HG02938 (cell line): ENCODE results near the gene PLXNB2.

ENCODE experiments used
- ATAC-seq: cut with Tn5 transposase; IDR thresholded peaks from one replicate; pipeline ENCODE4 v1.9.1; 2021; ENCODE audit warnings: mild to moderate bottlenecking, moderate library complexity; ENCODE audit not compliant: unreplicated experiment

The PLXNB2 gene

GRCh38 chr22:50313021-50313420 lies 5.6 kb upstream of the PLXNB2 start:
- ATAC-seq, result no peak

GRCh38 chr22:50312371-50312770 lies 4.9 kb upstream of the PLXNB2 start:
- ATAC-seq, result no peak

DNA sequence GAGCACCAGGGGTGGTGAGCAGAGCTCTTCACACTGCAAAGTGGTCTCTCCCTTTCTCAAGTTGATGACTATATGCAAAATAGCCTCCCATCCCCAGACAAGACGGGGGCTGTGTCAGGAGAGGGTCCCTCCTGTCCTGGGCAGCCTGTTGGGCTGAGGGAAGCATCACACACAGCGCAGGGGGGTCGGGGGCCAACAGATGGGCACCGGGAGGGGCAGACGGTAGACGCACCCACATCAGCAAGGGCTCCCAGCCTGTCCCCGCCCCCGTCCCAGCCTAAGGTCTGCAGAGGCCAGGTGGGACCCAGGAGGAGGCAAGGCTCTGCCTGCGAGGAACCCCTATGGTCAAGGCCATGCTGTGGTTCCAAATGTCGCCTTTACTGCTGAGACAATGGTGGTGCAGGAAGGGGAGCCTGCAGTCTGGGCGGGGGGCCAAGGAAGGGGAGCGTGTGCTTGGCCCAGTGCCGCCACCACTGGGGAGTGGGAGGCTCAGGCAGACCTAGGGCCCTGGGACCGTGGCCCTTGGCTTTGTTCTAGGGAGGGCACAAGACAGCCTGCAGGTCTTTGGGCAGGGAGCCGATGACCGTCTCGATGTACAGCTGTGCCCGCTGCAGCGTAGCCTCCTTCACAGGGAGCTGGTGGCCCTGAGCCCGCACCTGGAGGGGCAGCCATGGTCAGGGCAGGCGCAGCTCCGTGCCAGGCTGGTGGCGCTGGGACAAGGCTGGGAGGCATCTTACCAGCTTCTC lies 4.3 kb upstream of the PLXNB2 start:
- no peak for ATAC-seq

- no peak for ATAC-seq
These were observed 3.6 kb upstream of the PLXNB2 start for GRCh38 chr22:50310949-50311444.

DNA sequence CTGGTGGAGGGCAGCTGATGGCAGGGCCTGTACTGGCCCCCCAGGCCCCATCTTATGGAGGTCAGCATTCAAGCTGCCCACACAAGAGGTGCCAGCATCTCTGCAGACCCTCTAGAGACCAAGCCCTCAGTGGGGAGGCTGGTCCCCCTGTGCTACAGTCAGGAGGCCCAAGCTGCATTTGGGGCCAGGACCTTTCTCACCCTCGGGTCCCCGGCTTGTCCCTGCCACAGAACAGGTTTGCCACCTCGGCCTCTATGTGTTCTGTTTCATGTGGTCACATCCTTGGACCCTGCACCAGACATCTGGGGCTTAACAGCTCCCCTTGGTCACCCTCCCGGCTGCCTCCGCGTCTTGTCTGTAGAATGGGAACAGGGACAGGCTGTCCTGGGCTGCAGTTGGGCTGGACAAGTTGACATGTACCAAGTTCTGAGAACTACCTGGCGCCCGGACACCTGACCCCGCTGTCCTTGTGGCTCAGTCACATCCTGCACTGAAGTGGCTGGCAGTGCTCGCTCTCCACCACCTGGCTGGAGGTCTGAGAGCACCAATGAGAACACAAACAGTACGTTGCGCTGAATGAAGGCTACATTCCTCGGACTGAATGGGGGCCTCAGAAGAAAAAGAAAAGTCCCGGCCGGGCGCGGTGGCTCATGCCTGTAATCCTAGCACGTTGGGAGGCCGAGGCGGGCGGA lies 2.7 kb upstream of the PLXNB2 start:
- no peak for ATAC-seq

GRCh38 chr22:50309601-50309991 lies 2.1 kb upstream of the PLXNB2 start:
- no peak for ATAC-seq

DNA sequence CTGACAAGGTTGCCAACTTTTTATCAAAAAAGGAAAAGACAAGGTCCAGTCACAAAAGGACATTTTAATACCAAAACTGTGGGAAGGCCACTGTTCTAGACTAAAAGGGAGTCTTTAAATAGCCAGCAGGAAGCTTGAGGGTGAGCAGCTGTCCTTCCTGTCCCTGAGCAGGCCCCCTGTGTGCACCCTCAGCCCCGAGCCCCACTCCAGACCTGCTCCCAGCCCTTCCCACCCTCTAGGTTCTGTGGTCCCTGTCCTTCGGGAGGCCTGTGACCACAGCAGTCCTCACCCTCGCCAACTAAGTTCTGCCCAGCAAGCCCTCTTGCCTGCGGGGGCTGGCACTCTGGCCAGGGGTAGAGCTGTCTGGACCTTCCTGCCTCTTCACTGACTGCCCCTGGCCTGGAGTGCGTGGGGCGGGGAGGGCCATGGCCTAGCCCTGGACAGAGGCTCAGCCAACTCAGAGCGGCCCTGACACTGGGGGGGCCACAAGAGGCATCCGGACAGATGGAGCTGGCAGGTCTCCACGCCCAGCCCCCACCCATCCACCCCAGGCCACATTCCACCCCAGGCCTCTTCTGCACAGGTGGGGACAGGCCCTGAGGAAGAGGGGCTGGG lies 1.6 kb upstream of the PLXNB2 start:
- no peak for ATAC-seq

GRCh38 chr22:50308597-50308935 lies 1.1 kb upstream of the PLXNB2 start:
- no peak for ATAC-seq

DNA sequence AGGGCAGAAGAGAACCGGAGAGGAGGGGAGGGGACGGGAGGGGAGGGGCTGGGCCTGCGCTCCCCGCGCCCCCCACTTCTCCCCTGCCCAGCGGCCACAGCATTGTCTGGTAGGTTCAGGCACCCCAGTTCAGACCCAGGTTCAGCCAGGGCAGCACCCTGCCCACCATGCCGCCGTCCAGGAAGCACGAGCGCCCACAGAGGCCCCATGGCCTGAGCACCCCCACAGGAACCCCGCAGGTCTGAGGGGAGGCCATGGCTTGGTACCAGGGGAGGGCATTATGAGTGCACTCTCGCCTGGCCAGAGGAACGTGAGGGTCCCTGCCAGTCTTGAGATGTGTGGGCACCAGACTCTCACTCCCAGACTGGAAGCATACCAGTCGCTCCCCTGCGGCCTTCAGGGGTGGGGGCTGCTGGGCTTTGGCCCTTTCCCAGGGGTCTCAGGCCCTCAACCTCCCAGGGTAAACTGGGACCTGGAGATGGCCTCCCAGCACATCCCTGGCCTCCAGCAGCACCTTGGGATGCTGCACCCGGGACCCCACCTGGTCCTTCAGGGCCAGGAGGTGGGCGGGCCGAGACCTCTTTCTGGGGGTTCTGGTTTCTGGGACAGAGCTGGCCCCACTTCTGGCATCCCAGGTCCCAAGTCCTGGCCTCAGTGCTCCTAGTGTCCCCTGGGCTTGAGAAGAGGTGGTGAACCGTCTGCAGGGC lies 597 bp upstream of the PLXNB2 start:
- ATAC-seq, result no peak

DNA sequence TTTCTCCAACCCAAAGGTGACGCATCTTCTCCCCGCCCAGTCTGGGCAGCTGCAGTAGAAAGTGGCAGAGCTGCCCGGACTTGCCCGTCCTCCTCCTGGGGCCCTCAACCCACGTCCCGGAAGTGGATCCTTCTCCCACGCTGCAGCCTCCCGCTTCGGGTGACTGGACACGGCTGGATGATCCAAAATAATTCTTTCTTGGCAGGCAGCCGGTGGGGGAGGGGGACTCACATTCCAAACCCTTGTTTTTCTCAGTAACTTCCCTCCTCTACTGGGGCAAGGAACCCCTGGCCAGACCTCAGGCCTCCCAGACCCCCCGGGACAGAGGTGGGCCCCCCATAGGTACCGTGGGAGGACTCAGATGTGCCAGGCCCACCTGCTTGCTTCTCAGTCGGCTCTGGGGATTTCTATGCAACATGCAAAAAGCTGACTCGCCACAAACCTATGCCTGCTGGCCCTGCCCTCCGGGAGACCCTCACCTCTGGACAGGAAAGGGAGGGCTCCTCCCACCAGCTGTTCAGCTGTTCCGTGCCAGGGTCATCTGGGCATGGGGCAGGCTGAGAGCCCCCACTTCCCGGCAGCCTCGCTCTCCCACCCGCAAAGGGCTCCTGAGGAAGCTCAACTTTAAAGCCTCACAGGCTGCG lies 1.4 kb downstream of the PLXNB2 start:
- no peak for ATAC-seq

DNA sequence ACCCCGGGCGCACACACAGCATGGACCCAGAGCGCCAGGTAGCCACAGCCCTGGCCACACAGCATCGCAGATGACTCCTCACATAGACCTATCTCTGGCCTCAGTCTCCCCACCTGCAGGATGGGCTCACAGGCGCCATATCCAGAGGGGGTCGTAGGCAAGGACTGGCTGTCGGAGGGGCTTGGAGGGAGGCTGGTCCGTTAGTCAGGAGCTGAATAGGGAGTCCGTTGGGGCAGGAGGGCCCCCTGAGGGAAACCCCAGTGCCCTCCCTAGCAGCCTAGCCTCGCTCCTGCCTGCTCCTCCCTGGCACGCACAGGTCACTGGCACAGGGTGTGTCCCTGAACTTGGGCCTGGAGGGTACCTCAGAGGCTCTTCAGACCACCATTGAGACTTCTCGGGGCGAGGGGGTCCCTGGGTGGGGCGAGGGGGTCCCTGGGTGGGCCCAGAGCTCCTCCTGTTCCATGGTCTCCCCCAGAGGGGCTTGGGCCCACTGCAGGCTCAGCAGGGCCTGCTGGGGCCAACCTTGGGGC lies 2.0 kb downstream of the PLXNB2 start:
- ATAC-seq, result no peak

- no peak for ATAC-seq
These were observed 2.7 kb downstream of the PLXNB2 start for GRCh38 chr22:50304528-50305392.

DNA sequence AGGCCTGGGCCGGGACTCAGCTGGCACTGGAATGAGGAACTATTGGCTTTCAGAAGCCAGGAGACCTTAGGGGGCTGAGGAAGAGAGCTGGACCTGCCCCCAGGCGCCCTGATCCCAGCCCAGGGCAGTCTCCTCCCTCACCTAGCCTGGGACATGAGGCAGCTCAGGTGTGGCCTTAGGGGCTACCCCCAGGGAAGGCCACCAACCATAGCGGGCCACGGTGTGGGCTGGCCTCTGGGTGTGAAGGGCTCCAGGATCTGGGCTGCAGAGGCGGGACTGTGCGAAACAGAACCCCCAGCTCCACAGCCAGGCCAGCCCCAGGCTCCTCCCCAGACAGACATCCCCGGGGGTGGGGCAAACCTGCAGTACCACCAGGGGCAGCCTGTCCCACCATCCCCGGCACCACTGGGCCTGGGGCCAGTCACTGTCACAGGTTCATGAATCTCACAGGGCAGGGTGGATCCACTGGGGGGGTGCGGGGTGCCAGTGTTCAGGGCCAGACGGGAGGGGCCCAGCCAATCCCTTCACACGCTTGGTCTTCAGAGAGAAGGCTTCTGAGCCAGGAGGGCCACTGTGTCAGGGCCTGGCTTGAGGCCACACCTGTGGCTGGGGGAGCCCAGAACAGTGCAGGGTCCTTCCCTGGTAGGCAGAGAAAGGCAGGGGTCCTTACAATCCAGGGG lies 3.5 kb downstream of the PLXNB2 start:
- no peak for ATAC-seq

DNA sequence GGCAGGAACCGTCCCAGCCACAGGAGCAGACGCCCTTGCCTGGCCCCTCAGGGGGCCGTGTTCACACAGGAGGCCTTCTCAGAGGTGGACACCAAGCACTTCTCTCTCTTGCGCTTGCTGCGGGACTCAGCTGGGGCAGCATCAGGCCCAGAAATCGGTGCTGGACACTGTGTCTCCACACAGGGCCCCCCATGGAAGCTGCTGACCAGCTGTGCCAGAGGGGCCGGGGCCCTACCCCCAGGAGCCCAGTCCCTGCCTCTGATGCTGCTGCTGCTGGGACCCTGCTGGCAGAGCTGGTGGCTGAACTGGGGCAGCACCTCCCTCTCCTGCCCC lies 4.0 kb downstream of the PLXNB2 start:
- ATAC-seq, result no peak

DNA sequence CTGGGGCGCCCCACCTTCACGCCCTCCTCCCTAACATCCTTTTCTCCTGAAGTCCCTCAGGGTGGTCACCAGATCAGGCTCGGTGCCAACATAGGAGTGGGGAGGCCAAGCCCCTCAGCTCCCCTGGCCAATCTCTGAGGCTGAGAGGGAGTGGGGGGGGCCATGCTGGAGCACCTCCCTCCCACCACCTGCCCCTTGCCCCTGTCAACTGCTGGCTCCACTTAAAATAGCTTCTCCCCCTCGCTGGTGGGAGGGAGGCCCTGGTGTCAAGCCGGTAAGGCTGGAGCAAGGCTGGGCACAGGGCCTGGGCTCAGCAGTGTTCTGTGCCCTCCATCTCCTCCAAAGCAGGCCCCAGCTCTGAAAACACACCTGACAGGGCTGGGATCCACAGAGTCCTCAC lies 4.9 kb downstream of the PLXNB2 start:
- no peak for ATAC-seq

DNA sequence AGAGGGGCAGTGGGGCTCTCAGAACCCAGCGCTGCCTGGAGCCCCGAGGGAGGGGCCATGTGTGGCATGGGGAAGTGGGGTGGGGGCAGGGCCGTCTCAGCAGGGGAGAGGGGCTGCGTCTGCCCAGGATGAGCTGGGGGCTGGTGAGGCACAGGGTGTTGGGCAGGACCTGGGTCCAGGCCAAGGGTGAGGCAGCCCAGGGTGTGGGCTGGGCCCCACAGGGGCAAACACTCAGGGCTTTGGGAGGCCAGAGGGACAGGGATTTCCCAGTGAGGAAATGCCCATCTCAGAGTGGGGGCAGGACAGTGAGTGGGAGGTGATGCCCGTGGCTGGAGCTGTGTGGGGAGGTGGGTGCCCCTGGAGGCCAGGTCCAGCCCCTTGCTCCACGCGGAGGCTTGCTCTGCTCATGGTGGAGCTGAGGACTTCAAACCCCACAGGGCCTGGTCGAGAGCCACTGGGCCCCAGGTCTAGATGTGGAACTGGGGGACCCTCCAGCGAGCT lies 5.4 kb downstream of the PLXNB2 start:
- no peak for ATAC-seq

- no peak for ATAC-seq
These were observed 5.9 kb downstream of the PLXNB2 start for GRCh38 chr22:50301581-50301991.

DNA sequence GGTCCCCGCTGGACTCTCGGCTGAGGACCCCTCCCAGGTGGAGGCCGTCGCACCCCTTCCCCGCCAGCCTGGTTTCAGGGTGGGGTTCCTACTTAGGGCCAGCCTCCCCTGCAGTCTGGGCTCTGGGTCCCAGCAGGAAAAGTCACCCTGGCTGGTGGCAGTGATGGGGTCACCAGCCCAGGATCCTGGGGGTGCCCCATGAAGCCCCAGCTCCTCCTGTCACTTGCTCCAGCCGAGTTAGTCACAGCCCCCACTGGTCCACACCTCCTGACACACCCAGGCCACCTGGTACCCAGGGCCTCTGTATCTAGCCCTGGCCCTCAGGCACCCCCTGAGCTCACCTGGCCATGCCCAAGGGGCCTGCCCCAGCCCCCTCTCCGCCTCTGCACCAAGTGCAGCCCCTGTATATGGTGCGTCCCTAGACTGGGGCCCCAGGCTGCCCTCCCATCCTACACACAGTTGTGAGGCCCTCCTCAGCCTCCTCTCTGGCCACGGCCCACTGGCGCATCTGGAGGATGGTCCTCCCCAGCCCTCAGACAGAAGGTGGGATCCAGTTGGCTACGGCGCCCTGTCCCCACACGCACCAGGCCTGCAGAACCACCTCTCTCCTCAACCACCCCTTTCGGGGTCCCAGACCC lies 6.7 kb downstream of the PLXNB2 start:
- no peak for ATAC-seq
